ENCODE results near the gene SEMA3B. TPM values are rescaled to one million over a fixed set of nuclear protein-coding genes. Genes with fewer than 3 reads are reported as not detected.

Gene SEMA3B
- total and polyA plus RNA-seq, 9 of the 15 experiments (the other 6 are each of a cell fraction or from before 2014, with no cell fraction given), result 0.03 to 1.8 (median 0.55) TPM; not detected in 1

DNA sequence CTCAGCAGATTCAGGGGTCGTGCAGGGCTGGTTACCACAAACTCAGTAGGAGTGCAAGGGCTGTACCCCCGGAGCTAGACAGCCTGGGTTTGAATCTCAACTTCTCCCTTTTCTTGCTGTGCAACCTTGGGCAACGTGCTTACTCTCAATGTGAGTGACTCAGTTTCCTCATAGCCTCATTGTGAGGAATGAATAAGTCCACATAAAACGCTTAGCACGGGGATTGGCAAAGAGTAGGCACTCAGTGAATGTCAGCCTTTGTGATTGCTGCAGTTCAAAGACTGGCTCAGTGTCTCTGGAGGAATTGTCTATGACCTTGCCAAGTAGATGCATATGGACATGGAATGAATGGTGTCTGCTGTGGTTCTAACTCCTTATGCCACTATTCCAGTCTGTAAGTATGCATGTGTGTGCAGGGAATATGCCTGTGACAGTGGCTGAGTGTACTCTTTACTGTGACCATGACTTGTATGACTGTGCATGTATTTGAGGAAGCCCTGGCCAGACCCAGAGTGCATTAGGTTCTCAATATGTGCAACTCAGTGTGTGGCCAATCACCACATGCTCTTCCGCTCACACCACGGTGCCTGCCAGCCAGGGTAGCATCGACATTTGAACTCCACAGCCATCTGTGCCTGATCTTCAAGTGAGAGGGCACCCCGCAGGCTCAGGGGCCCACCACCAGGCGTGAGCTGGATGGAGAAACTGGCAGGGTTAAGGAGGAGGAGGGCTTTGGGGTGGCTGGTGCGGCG, 31.2 kb downstream of the SEMA3B start (continued):
- TF ChIP-seq KHSRP (IDR thresholded peaks at IDR 0.05) (no peak), ZNF445 (CRISPR knock-in tag; IDR thresholded peaks at IDR 0.05; ENCODE audit: low read depth) (no peak), HNRNPUL1 (IDR thresholded peaks at IDR 0.05; ENCODE audit: low read length) (no peak), MAFG (tag; conservative IDR thresholded peaks at IDR 0.05) (peak; percentile 55; the same call in 1 of the 2 replicates), MYNN (IDR thresholded peaks at IDR 0.05) (no peak), MYNN (CRISPR knock-in tag; IDR thresholded peaks at IDR 0.05) (no peak), HDAC6 (IDR thresholded peaks at IDR 0.05; ENCODE audit: low read depth, low read length) (no peak), ZBTB17 (CRISPR knock-in tag; IDR thresholded peaks at IDR 0.05) (no peak), ZFX (CRISPR knock-in tag; IDR thresholded peaks at IDR 0.05) (peak; percentile 23), ZNF140 (CRISPR knock-in tag; IDR thresholded peaks at IDR 0.05) (no peak), SMAD2 (IDR thresholded peaks at IDR 0.05; ENCODE audit: low read depth, low read length) (no peak), TRIM24 (IDR thresholded peaks at IDR 0.05) (no peak), NUFIP1 (IDR thresholded peaks at IDR 0.05; ENCODE audit: partially characterized antibody) (no peak), ZNF699 (CRISPR knock-in tag; IDR thresholded peaks at IDR 0.05; ENCODE audit: insufficient replicate concordance) (no peak)
- TF ChIP-seq, protein P1, sequence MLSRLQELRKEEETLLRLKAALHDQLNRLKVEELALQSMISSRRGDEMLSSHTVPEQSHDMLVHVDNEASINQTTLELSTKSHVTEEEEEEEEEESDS (CRISPR knock-in tag; IDR thresholded peaks at IDR 0.05), result no peak
- TF ChIP-seq, protein P2, sequence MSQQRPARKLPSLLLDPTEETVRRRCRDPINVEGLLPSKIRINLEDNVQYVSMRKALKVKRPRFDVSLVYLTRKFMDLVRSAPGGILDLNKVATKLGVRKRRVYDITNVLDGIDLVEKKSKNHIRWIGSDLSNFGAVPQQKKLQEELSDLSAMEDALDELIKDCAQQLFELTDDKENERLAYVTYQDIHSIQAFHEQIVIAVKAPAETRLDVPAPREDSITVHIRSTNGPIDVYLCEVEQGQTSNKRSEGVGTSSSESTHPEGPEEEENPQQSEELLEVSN (IDR thresholded peaks at IDR 0.05; ENCODE audit: borderline replicate concordance in 1 of 2, extremely low read depth in 1 of 2, insufficient read depth in 1 of 2, insufficient read length in 1 of 2, low read depth in 1 of 2, low read length in 1 of 2, poor library complexity in 1 of 2, severe bottlenecking in 1 of 2), result peak in 1 of 2 experiments; percentile 57
